HK-2 (cell line): ENCODE results near the gene LDB2.

ENCODE experiments used
- DNase-seq: peaks from one replicate; pipeline ENCODE4 v3.0.0-alpha.2; 2018; ENCODE audit not compliant: unreplicated experiment

LDB2 gene

DNA sequence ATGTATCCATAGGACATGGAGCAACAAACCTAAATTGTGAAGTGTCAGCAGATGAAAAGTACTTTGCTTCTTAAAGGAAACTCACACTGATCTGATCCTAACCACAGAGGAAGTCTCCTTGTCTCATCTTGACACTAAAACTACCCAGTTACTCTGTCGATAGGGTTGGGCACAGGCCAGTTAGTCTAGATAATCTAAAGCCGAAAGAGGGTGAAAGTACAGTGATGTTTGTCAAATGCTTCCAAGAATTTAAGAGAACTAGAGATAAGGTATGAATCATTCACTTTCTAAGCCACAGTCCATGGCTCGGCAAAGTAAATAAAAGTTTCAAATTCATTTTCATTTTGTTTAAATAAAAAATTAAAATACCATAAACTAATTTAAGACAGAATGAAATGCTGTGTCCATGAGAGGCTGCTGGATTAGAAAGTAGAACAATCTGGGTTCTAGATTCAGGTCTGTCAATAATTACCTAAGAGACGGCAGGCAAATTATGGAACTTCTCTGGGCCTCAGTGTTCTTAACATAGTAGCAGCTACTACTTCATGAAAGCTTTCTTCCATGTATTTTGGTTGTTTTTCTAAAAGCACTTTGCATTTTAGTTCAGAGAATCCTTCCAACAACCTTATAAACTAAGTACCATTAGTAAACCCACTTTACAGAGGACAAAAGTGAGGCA lies 176.7 kb downstream of the LDB2 start:
- no peak for DNase-seq

- no peak for DNase-seq
These were observed 177.7 kb downstream of the LDB2 start for GRCh38 chr4:16720761-16721160.

GRCh38 chr4:16717266-16717970 lies 181.0 kb downstream of the LDB2 start:
- DNase-seq = no peak

GRCh38 chr4:16715482-16715881 lies 183.0 kb downstream of the LDB2 start:
- no peak for DNase-seq

GRCh38 chr4:16714191-16714590 lies 184.3 kb downstream of the LDB2 start:
- no peak for DNase-seq

- DNase-seq = no peak
These were observed 184.7 kb downstream of the LDB2 start for GRCh38 chr4:16713696-16714095.

GRCh38 chr4:16713271-16713670 lies 185.2 kb downstream of the LDB2 start:
- no peak for DNase-seq

DNA sequence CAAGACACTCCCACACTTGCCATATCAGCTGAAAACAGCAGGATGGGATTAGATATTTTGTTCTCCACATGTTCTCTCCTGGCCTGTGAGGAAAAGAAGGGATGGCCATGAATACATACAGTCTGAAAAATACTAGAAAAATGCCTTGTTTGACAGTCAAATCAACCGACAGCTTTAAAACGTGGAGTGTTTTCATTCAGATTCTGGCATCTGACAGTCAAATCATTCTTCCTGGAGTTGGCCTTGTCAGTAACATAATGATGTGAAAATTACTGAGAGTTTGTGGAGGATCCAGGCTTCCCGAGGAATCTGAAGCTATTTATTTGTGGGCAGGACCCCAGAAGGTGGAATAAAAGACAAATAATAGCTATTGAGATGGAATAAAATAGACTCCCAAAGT lies 188.2 kb downstream of the LDB2 start:
- DNase-seq = no peak

DNA sequence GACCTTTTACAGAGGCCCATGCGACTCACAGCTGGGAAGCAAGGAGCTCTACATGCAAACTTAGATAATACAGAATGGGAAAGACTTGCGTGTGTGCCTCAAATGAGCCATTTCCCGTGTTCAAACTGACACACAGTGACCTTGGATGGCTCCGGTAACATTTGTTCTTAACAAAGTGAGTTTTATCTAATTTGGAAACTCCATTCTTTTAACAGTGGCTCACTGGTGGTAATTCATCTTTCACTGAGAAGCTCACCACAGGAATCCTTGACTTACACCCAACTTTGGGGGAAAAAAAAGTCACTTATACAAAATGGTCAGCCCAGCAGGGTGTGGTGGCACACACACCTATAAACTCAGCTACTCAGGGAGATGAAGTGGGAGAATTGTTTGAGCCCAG lies 190.6 kb downstream of the LDB2 start:
- DNase-seq = no peak

DNA sequence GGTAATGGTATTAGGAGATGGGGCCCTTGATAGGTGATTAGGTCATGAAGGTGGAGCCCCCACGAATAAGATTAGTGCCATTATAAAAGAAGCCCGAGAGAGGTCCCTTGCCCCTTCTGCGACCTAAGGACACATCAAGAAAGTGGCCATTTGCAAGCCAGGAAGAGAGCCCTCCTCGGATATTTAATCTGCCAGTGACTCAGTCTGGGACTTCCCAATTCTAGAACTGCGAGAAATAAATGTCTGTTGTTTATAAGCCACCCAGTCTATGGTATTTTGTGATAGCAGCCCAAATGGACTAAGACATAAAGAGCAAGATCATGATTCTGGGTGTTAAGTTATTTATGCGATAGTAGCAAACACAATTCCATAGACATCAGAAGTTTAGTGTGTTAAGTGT lies 192.2 kb downstream of the LDB2 start:
- DNase-seq = no peak

DNA sequence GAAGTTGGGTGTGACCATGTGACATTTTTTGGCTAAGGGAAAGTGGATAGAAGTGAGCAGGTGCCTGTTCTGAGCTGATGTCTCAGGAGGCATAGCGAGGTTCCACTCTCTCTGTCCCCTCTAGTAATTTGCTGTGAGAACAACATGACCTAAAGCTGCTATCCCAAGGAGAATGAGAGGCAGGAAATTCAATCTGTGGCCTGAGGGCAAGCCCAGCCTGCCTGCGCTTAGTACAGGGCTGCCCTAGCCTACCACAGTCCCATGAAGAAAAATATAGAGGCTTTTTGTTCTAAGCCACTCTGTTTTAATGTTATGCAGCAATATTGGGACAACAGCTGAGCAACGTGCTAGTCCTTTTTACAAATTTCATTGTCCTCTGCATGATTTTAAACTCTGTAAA lies 193.1 kb downstream of the LDB2 start:
- DNase-seq = no peak

- DNase-seq = no peak
These were observed 194.0 kb downstream of the LDB2 start for GRCh38 chr4:16704489-16704888.

- no peak for DNase-seq
These were observed 202.5 kb downstream of the LDB2 start for GRCh38 chr4:16695896-16696295.

DNA sequence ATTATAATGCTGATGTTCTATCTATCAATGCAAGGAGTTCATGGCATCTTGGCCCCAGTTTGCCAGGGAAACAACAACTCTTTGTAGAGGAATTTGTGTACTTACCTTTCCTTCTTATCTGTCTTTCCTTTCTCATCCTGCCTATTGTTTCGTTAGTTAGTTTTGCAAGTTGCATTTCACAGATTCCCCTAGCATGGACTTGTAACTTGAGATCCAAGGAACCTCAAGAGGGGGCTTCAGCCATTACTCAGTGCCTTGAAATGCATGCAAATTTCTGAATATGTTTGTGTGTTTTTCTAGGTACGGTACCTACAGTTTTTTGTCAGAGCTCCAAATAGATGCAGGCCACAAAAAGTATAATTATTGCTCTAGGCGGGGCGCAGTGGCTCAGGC lies 203.6 kb downstream of the LDB2 start:
- no peak for DNase-seq

- no peak for DNase-seq
These were observed 204.1 kb downstream of the LDB2 start for GRCh38 chr4:16694173-16694883.

DNA sequence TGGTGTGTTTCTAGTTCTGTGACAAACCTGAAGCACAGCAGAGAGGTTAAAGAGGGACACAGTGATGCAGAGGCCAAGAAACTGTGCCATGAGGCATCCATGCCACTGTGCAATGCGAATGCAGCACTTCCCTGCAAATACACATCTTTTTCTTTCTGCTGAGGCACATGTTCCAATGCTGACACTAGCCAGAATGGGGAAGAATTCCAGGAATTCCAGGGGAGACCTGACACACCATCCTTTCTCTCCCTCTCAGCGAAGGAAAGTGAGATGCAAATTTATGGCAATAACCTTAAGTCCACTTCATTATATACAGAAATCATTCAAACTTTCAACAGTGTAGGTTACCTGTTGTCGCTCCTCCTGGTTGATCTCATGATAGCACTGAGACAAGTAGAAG lies 204.8 kb downstream of the LDB2 start:
- no peak for DNase-seq

DNA sequence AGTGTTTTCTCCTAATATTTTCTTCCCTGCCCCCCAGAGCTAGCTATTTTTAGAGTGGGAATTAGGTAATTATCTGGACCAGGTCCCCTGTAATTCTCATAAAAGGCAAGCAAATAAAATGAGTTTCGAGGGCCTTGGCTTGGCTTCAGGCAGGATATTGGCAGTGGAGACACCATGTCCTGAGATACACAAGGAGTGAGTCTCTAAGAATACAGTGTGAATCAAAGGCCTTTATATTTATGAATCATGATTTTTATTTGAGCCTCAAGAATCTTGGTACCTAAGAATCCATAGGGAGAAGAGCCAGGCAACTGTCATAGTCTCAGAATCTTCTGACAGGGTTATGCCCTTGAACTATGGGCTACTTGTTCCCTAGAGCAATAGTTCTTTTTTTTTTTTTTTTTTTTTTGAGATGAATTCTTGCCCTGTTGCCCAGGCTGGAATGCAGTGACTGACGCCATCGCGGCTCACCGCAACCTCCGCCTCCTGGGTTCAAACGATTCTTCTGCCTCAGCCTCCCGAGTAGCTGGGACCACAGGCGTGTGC lies 205.4 kb downstream of the LDB2 start:
- DNase-seq = no peak

DNA sequence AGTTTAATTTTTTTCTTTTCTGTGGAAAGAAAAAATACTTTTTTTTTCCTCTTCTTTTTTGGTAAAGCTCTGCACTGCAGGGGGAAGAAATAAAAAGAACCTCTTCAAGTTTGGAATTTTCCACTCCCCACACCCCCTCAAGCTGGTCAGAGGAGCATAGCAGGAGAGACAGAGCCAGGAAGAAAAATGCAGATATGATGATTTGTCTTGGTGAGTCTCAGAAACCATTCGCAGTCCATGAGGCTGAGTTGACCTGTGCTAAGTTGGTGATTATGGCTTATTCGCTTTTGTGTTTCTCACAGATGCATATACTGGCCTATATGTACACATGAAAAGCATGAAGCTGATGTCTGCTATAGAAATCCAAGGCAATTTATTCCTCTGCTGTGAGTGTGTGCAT lies 205.9 kb downstream of the LDB2 start:
- DNase-seq = no peak

- no peak for DNase-seq
These were observed 206.4 kb downstream of the LDB2 start for GRCh38 chr4:16692046-16692445.

DNA sequence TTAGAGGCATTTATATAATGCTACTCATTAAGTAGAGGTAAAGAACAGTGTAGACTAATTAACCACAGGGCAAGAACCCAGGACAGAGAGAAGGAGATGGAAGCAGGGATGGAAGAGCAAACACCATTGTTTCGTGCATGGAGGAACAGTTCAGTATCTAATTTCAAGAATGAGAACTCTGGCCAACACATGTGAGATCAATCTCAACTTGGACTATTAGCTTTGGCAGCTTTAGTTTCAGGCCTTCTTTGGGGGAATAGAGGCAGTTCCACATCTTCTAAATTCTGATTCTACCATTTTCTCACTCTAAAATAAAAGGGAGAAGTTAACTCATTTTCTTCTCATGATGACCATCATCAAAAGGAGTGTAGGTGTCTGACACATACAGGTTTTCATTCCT lies 207.0 kb downstream of the LDB2 start:
- no peak for DNase-seq

GRCh38 chr4:16687845-16688244 lies 210.6 kb downstream of the LDB2 start:
- DNase-seq = no peak

DNA sequence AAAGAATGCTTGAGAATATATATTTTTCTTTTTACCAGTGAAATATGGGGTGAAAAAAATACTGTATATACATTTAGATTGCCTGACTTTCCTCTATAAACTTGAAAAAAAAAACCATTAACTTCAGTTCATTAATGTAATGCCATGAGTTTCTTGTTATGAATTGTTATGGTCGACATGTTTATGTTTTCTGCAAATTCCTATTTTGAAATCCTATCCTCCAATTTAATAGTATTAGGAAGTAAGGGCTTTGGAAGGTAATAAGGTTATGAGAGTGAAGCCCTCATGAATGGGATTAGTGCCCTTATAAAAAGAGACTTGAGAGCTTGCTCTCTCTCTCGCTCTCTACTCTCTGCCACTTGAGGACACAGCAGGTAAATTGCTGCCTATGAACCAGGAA lies 211.4 kb downstream of the LDB2 start:
- no peak for DNase-seq

- no peak for DNase-seq
These were observed 212.2 kb downstream of the LDB2 start for GRCh38 chr4:16686195-16686594.
